ENCODE measurements around the gene PSMB7. TPM values are rescaled to one million over a fixed set of nuclear protein-coding genes. Genes with fewer than 3 reads are reported as not detected.

The PSMB7 gene
- total RNA-seq, 3 donors from 2014 or later (not counting 1 experiment from before 2014, with no cell fraction given), result 75.6 to 75.9 (median 75.8) TPM

- Histone ChIP-seq H3K4me1 (ENCODE audit: control insufficient read depth, insufficient read depth, low read length) (no peaks in the 10 kb centered on the region), H3K36me3 (ENCODE audit: control insufficient read depth, insufficient read depth, low read length) (peaks cover 23% of the 10 kb centered on the region), H3K27ac (ENCODE audit: low read length) (no peak overlapping the region), H3K27me3 (ENCODE audit: control insufficient read depth, insufficient read depth, low read length) (no peaks in the 10 kb centered on the region), H3K4me3 (ENCODE audit: low read length) (no peak overlapping the region), H3K9me3 (ENCODE audit: control insufficient read depth, insufficient read depth, low read length) (no peaks in the 10 kb centered on the region)
- ATAC-seq (no peak), DNase-seq (no peak)
- Mint-ChIP-seq H3K4me3 (no peak overlapping the region), H3K9me3 (no peaks in the 10 kb centered on the region), H3K27me3 (ENCODE audit: low read depth in 2 of 2) (no peaks in the 10 kb centered on the region), H3K4me1 (peaks cover 19 to 27% of the 10 kb centered on the region in 2 donors), H3K27ac (peak overlapping the region in 1 of 2 donors; percentile 62), H3K36me3 (no peaks in the 10 kb centered on the region)
- no peak for TF ChIP-seq CTCF (IDR thresholded peaks at IDR 0.05)
- intact Hi-C loops (cut with micrococcal nuclease), result no loop called here
- WGBS (ENCODE audit: insufficient coverage), result 95% methylated on average over 24 of the region's 24 CpGs
Measured at GRCh38 chr9:124307379-124308030, 107.7 kb downstream of the PSMB7 start.

GRCh38 chr9:124306098-124306735 is 109.0 kb downstream of the PSMB7 start:
- no peak for TF ChIP-seq CTCF (IDR thresholded peaks at IDR 0.05)
- H3K27me3 Mint-ChIP-seq (ENCODE audit: low read depth in 2 of 2), result no peaks in the 10 kb centered on the region
- DNase-seq (no peak), ATAC-seq (no peak)
- H3K9me3 ChIP-seq (ENCODE audit: control insufficient read depth, insufficient read depth, low read length), result no peaks in the 10 kb centered on the region
- intact Hi-C loops (cut with micrococcal nuclease), result no loop called here
- H3K36me3 Mint-ChIP-seq, result no peaks in the 10 kb centered on the region
- no peak overlapping the region for H3K4me3 ChIP-seq (ENCODE audit: low read length)
- no peak overlapping the region for H3K4me3 Mint-ChIP-seq
- WGBS (ENCODE audit: insufficient coverage), result 83% methylated on average over 13 of the region's 13 CpGs
- no peaks in the 10 kb centered on the region for H3K4me1 ChIP-seq (ENCODE audit: control insufficient read depth, insufficient read depth, low read length)
- peaks cover 19 to 25% of the 10 kb centered on the region in 2 donors for H3K4me1 Mint-ChIP-seq
- no peak overlapping the region for H3K27ac ChIP-seq (ENCODE audit: low read length)
- H3K27me3 ChIP-seq (ENCODE audit: control insufficient read depth, insufficient read depth, low read length), result no peaks in the 10 kb centered on the region
- peaks cover 24% of the 10 kb centered on the region for H3K36me3 ChIP-seq (ENCODE audit: control insufficient read depth, insufficient read depth, low read length)
- peak overlapping the region; percentile 51 to 62 for H3K27ac Mint-ChIP-seq
- no peaks in the 10 kb centered on the region for H3K9me3 Mint-ChIP-seq

GRCh38 chr9:124304285-124304684 is 111.0 kb downstream of the PSMB7 start:
- Mint-ChIP-seq H3K27ac (no peak overlapping the region), H3K9me3 (no peaks in the 10 kb centered on the region), H3K36me3 (no peaks in the 10 kb centered on the region), H3K4me3 (no peak overlapping the region), H3K27me3 (ENCODE audit: low read depth in 2 of 2) (no peaks in the 10 kb centered on the region), H3K4me1 (peaks cover 27 to 43% of the 10 kb centered on the region in 2 donors)
- no peak overlapping the region for H3K4me3 ChIP-seq (ENCODE audit: low read length)
- no peak for TF ChIP-seq CTCF (IDR thresholded peaks at IDR 0.05)
- no peaks in the 10 kb centered on the region for H3K9me3 ChIP-seq (ENCODE audit: control insufficient read depth, insufficient read depth, low read length)
- no peak overlapping the region for H3K27ac ChIP-seq (ENCODE audit: low read length)
- H3K4me1 ChIP-seq (ENCODE audit: control insufficient read depth, insufficient read depth, low read length), result peaks cover 14% of the 10 kb centered on the region
- ATAC-seq (no peak), DNase-seq (no peak)
- H3K36me3 ChIP-seq (ENCODE audit: control insufficient read depth, insufficient read depth, low read length), result peaks cover 18% of the 10 kb centered on the region
- WGBS (ENCODE audit: insufficient coverage), result 86% methylated on average over 5 of the region's 8 CpGs
- H3K27me3 ChIP-seq (ENCODE audit: control insufficient read depth, insufficient read depth, low read length), result no peaks in the 10 kb centered on the region
- intact Hi-C loops (cut with micrococcal nuclease), result no loop called here

Measured in natural killer cell (primary cell).